HUES6 (cell line): ENCODE measurements around the gene FBXL13.
"Not testable (repeated sequence)": the region's sequence is repeated elsewhere in the genome, so short reads cannot be mapped to it uniquely, and the experiment has no call there.

Source experiments
- H3K27ac ChIP-seq: 2 replicates; pipeline ENCODE4 v1.7.0; 2013; ENCODE audit warnings: low read depth, mild to moderate bottlenecking, low read length, inconsistent platforms
- H3K27me3 ChIP-seq: 2 replicates; pipeline ENCODE4 v1.6.1; 2013; ENCODE audit warnings: low read length; ENCODE audit not compliant: control insufficient read depth, insufficient read depth
- H3K36me3 ChIP-seq: 2 replicates; pipeline ENCODE4 v1.6.1; 2013; ENCODE audit warnings: low read length; ENCODE audit not compliant: control insufficient read depth, insufficient read depth
- H3K4me1 ChIP-seq: 2 replicates; pipeline ENCODE4 v1.6.1; 2013; ENCODE audit warnings: low read length; ENCODE audit not compliant: control insufficient read depth, insufficient read depth
- H3K4me3 ChIP-seq: 2 replicates; pipeline ENCODE4 v1.5.1; 2013; ENCODE audit warnings: low read depth, low read length
- H3K9ac ChIP-seq: one replicate; pipeline ENCODE4 v1.6.1; 2013; ENCODE audit warnings: mild to moderate bottlenecking, low read length
- H3K9me3 ChIP-seq: 2 replicates; pipeline ENCODE4 v1.6.1; 2013; ENCODE audit warnings: low read depth, low read length; ENCODE audit not compliant: control insufficient read depth, insufficient read depth

FBXL13 gene

GRCh38 chr7:102961993-102962392 lies 112.6 kb downstream of the FBXL13 start:
- not testable (repeated sequence) for H3K27ac ChIP-seq, H3K4me3 ChIP-seq, H3K9ac ChIP-seq

GRCh38 chr7:102958004-102958403 lies 116.6 kb downstream of the FBXL13 start:
- H3K27ac ChIP-seq, H3K9ac ChIP-seq, H3K27me3 ChIP-seq, H3K4me3 ChIP-seq, H3K4me1 ChIP-seq, H3K36me3 ChIP-seq, H3K9me3 ChIP-seq: not testable (repeated sequence)

More at GRCh38 chr7:102961993-102962392, 112.6 kb downstream of the FBXL13 start:
- H3K9me3 ChIP-seq, H3K27me3 ChIP-seq, H3K36me3 ChIP-seq, H3K4me1 ChIP-seq: not testable (repeated sequence)

GRCh38 chr7:102954359-102954758 lies 120.2 kb downstream of the FBXL13 start:
- not testable (repeated sequence) for H3K4me1 ChIP-seq, H3K9me3 ChIP-seq, H3K4me3 ChIP-seq, H3K36me3 ChIP-seq, H3K9ac ChIP-seq, H3K27me3 ChIP-seq, H3K27ac ChIP-seq

DNA sequence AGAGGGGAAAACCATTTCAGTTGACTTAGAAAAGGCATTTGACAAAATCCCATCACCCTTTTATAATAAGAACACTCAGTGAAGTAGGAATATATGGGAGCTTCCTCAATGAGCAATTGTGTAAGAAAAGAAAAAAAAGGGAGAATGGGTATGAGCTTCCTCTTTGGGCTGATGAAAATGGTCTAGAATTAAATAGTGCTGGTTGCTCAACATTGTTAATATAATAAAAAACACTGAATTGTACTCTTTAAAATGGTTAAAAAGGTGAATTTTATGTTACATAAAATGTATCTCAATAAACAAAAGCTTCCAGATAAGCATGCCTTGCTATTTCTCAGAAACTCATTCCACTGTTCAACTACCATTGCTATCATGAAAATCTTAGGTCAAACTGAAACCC lies 121.2 kb downstream of the FBXL13 start:
- Histone ChIP-seq H3K27me3 (no peaks in the 10 kb centered on the region), H3K4me3 (no peak overlapping the region), H3K36me3 (no peaks in the 10 kb centered on the region), H3K9ac (no peak overlapping the region), H3K9me3 (0 out of 2 replicates have a peak, but pooled peaks cover 4% of the 10 kb centered on the region), H3K27ac (no peak overlapping the region), H3K4me1 (no peaks in the 10 kb centered on the region)

DNA sequence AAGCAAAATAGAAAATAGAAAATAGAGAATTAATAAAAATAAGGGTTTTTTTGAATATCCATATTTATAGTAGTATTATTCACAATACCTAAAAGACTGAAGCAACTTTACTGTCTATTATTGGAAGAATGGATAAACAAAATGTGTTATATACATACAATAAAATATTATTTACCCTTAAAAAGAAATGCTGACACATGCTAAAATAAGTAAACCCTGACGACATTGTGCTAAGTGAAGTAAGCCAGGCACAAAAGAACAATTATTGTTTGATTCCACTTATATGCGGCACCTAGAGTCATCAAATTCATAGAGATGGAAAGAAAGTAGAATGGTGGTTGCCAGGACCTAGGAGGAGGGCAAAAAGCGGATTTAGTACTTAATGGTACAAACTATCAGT lies 122.8 kb downstream of the FBXL13 start:
- no peaks in the 10 kb centered on the region for H3K27me3 ChIP-seq
- H3K27ac ChIP-seq, result no peak overlapping the region
- no peak overlapping the region for H3K4me3 ChIP-seq
- no peak overlapping the region for H3K9ac ChIP-seq
- H3K4me1 ChIP-seq, result no peaks in the 10 kb centered on the region
- no peaks in the 10 kb centered on the region for H3K36me3 ChIP-seq
- H3K9me3 ChIP-seq, result no peaks in the 10 kb centered on the region

DNA sequence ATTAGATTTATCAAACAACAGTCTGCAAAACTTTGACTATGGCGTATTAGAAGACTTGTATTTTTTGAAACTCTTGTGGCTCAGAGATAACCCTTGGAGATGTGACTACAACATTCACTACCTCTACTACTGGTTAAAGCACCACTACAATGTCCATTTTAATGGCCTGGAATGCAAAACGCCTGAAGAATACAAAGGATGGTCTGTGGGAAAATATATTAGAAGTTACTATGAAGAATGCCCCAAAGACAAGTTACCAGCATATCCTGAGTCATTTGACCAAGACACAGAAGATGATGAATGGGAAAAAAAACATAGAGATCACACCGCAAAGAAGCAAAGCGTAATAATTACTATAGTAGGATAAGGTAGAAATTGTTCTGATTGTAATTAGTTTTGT lies 130.4 kb downstream of the FBXL13 start:
- H3K4me1 ChIP-seq, result peaks cover 43% of the 10 kb centered on the region
- no peak overlapping the region; the same call in 1 of the 2 replicates for H3K27ac ChIP-seq
- no peaks in the 10 kb centered on the region for H3K9me3 ChIP-seq
- no peaks in the 10 kb centered on the region for H3K27me3 ChIP-seq
- H3K36me3 ChIP-seq, result no peaks in the 10 kb centered on the region
- H3K4me3 ChIP-seq, result no peak overlapping the region
- no peak overlapping the region for H3K9ac ChIP-seq

- Histone ChIP-seq H3K9ac (peak overlapping the region; percentile 6), H3K4me3 (peak overlapping the region; percentile 35), H3K27ac (peak overlapping the region; percentile 54; the same call in 1 of the 2 replicates), H3K27me3 (no peaks in the 10 kb centered on the region), H3K36me3 (no peaks in the 10 kb centered on the region), H3K9me3 (no peaks in the 10 kb centered on the region), H3K4me1 (peaks cover 50% of the 10 kb centered on the region)
These were observed 131.0 kb downstream of the FBXL13 start for GRCh38 chr7:102943423-102944169.

- Histone ChIP-seq H3K36me3 (no peaks in the 10 kb centered on the region), H3K9me3 (no peaks in the 10 kb centered on the region), H3K9ac (no peak overlapping the region), H3K27me3 (no peaks in the 10 kb centered on the region), H3K27ac (peak overlapping the region; percentile 54; the same call in 1 of the 2 replicates), H3K4me3 (peak overlapping the region; percentile 35; the same call in 1 of the 2 replicates), H3K4me1 (peaks cover 55% of the 10 kb centered on the region)
These were observed 131.7 kb downstream of the FBXL13 start for GRCh38 chr7:102942868-102943267.

- H3K9ac ChIP-seq, result peak overlapping the region; percentile 33
- H3K4me3 ChIP-seq, result peak overlapping the region; percentile 35
- peak overlapping the region; percentile 54 for H3K27ac ChIP-seq
These were observed 132.3 kb downstream of the FBXL13 start for GRCh38 chr7:102942181-102942866.

GRCh38 chr7:102938679-102939078 lies 135.9 kb downstream of the FBXL13 start:
- H3K9ac ChIP-seq, result no peak overlapping the region
- no peak overlapping the region for H3K4me3 ChIP-seq
- H3K27ac ChIP-seq, result peak overlapping the region; percentile 49; the same call in 1 of the 2 replicates
- H3K4me1 ChIP-seq, result peaks cover 71% of the 10 kb centered on the region
- no peaks in the 10 kb centered on the region for H3K36me3 ChIP-seq
- no peaks in the 10 kb centered on the region for H3K27me3 ChIP-seq
- no peaks in the 10 kb centered on the region for H3K9me3 ChIP-seq

More at GRCh38 chr7:102942181-102942866, 132.3 kb downstream of the FBXL13 start:
- H3K36me3 ChIP-seq, result no peaks in the 10 kb centered on the region
- peaks cover 59% of the 10 kb centered on the region for H3K4me1 ChIP-seq
- no peaks in the 10 kb centered on the region for H3K27me3 ChIP-seq
- no peaks in the 10 kb centered on the region for H3K9me3 ChIP-seq

- no peaks in the 10 kb centered on the region for H3K27me3 ChIP-seq
- H3K36me3 ChIP-seq, result no peaks in the 10 kb centered on the region
- no peak overlapping the region for H3K9ac ChIP-seq
- no peaks in the 10 kb centered on the region for H3K9me3 ChIP-seq
- H3K27ac ChIP-seq, result no peak overlapping the region
- H3K4me1 ChIP-seq, result peaks cover 59% of the 10 kb centered on the region
- H3K4me3 ChIP-seq, result no peak overlapping the region
These were observed 139.0 kb downstream of the FBXL13 start for GRCh38 chr7:102935450-102936115.
